GM18511 (cell line): ENCODE data around the gene USP15.
A peak's percentile ranks its signal among the peaks of the same experiment; 100 is the strongest.
"Not testable (repeated sequence)": the region's sequence is repeated elsewhere in the genome, so short reads cannot be mapped to it uniquely, and the experiment has no call there.

Experiments
- ATAC-seq: cut with Tn5 transposase; IDR thresholded peaks from one replicate; pipeline ENCODE4 v1.9.1; 2021; ENCODE audit warnings: mild to moderate bottlenecking, moderate library complexity; ENCODE audit not compliant: unreplicated experiment

USP15 gene

GRCh38 chr12:62436164-62436503, 175.9 kb downstream of the USP15 start:
- peak; percentile 24 for ATAC-seq

DNA sequence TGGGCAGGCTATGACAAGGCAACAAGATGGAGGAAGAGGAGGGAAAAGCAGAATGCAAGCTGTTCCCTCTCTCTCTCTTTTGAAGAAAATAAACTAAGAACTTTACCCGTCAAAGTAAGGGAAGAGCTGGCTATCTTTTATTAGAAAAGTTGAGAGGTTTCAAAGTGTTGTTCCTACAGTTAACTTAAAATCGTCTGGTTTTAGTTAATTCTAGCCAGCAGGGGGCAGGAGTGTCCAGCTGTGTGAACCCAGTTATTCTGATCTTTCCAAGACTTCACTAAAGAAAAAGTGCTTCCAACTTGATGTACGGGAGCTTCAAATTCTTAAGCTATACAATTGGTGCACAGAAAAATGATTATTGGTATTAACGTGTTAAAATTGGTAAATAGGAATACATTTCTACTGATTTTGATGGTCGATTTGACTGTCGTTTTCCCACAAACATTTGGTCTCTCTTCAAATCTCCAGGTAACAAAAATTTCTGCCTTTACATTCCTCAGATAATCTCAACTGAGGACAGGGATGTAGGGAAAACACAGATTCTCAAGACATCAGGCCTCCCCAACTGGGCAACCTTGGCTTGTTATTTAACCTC, 178.0 kb downstream of the USP15 start:
- ATAC-seq: no peak

DNA sequence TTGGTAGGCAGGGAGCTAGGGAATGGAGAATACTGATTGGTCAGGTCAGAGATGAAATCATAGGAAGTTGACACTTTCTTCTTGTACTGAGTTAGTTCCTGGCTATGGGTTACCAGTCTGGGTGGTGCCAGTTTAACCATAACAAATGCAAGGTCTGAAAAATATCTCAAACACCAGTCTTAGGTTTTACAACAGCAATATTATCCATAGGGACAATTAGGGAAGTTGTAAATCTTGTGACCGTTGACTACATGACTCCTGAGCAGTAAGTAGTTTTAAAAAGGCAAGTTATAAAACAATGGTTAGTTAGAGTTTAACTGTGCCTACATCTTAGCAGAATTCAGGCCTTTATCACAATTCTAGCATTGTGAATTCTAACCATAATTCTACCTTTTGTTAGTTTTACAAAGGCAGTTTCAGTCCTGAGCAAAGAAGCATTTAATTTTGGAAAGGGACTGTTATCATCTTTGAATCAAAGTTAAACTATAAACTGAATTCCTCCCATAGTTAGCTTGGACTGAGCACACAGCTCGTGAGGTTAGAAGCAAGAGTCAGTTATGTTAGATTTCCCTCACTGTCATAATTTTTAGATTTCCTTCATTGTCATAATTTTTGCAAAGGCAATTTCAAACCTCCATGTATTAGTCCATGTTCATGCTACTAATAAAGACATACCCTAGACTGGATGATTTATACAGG, 186.7 kb downstream of the USP15 start:
- ATAC-seq: no peak

GRCh38 chr12:62448436-62448835, 188.2 kb downstream of the USP15 start:
- ATAC-seq: no peak

DNA sequence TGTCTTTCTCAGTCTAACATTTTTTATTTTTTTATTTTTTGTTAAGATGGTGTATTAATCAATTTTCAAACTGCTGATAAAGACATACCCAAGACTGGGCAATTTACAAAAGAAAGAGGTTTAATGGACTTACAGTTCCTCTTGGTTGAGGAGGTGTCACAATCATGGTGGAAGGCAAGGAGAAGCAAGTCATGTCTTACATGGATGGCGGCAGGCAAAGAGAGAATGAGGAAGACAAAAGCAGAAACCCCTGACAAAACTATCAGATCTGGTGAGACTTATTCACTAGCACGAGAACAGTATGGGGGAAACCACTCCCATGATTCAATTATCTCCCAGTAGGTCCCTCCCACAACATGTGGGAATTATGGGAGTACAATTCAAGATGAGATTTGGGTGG, 195.2 kb downstream of the USP15 start:
- not testable (repeated sequence) for ATAC-seq

DNA sequence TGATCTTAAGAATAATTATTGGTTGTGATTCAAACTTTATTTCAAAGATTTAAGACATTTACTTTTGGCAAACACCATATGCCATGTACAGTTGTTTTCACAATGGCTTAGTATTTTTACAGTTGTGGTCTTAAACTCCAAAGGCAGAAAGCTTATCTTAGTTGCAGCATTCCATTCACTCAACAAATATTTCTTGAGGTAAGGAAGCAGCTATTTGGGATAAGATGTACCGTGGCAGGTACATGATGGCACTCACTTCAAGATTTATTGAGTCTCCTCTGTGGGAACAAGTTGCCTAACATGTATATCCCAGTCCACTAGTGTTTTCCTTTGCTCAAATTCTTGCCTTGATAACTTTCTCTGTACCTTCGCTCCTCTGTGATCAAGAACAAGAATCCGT, 198.4 kb downstream of the USP15 start:
- ATAC-seq: no peak

DNA sequence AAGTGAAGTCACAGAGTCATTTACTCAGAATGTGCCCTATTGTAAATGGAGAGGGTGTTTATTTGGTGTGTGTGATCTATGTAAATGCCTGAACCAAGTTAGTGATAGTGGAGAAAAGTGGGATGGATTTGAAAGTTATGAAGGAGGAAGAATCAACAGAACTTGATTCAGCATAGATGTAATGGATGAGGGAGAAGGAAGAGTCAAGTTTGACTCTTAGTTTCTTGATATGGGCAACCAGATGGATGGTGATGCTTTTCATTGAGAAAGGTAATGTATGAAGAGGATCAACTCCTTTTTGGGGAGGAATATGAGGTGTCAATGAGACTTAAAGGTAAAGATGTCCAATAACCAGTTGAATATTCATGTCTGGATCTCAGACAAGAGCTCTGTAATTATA, 199.8 kb downstream of the USP15 start:
- no peak for ATAC-seq

DNA sequence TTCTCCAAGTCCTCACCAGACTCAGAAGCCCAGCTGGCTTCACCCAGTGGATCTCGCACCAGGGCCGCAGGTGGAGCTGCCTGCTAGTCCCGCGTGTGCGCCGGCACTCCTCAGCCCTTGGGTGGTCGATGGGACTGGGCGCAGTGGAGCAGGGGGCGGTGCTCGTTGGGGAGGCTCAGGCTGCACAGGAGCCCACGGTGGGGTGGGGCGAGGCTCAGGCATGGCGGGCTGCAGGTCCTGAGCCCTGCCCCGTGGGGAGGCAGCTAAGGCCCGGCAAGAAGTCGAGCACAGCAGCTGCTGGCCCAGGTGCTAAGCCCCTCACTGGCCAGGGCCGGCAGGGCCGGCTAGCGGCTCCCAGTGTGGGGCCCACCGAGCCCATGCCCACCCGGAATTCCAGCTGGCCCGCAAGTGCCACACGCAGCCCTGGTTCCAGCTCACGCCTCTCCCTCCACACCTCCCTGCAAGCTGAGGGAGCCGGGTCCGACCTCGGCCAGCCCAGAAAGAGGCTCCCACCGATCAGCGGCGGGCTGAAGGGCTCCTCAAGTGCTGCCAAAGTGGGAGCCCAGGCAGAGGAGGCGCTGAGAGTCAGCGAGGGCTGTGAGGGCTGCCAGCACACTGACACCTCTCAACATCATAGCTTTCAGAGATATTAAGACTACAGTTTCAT, 201.1 kb downstream of the USP15 start:
- ATAC-seq: not testable (repeated sequence)

DNA sequence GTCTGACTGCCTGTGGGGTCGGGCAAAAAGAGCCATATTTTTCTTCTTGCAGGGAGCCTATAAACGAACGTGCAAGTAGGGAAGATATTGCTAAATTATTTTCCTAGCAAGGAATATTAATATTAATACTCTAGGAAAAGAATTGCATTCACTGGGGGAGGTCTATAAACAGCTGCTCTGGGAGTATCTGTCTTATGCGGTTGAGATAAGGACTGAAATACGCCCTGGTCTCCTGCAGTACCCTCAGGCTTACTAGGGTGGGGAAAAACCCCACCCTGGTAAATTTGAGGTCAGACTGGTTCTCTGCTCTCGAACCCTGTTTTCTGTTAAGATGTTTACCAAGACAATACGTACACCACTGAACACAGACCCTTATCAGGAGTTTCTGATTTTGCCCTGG, 203.0 kb downstream of the USP15 start:
- not testable (repeated sequence) for ATAC-seq
